ENCODE measurements around the gene PLXNA4. TPM values are rescaled to one million over a fixed set of nuclear protein-coding genes. Genes with fewer than 3 reads are reported as not detected.

Gene PLXNA4
- total and polyA plus RNA-seq, 4 donors, result 0.63 to 4.6 (median 2.1) TPM

GRCh38 chr7:132113536-132114371 lies 462.5 kb downstream of the PLXNA4 start:
- H3K9me3 ChIP-seq (ENCODE audit: control insufficient read depth in 4 of 4, insufficient read depth in 3 of 4, low read length in 3 of 4), result peaks cover 0 to 4% (median 0%) of the 10 kb centered on the region in 4 donors
- no peak for TF ChIP-seq CTCF (IDR thresholded peaks at IDR 0.05; ENCODE audit: control extremely low read depth, extremely low read depth)
- 83 to 85% methylated on average over 21 of the region's 21 CpGs for WGBS, 2 donors
- no peak overlapping the region for H3K9ac ChIP-seq (ENCODE audit: insufficient read depth in 1 of 2, low read length in 2 of 2)
- no peak for ATAC-seq (ENCODE audit: insufficient read depth, low FRiP score)
- no peaks in the 10 kb centered on the region for H3K4me1 ChIP-seq (ENCODE audit: control insufficient read depth in 5 of 5, insufficient read depth in 5 of 5, low read length in 5 of 5)
- H3K36me3 ChIP-seq (ENCODE audit: control insufficient read depth in 4 of 4, insufficient read depth in 4 of 4, low read length in 4 of 4), result no peaks in the 10 kb centered on the region
- H3K27me3 ChIP-seq (ENCODE audit: control insufficient read depth in 3 of 3, insufficient read depth in 3 of 3, low read length in 2 of 3), result no peaks in the 10 kb centered on the region
- DNase-seq, result no peak
- H3K4me3 ChIP-seq, result no peak overlapping the region
- no peak overlapping the region for H3K27ac ChIP-seq (ENCODE audit: low read depth in 1 of 2, low read length in 1 of 2)

- Histone ChIP-seq H3K9ac (ENCODE audit: insufficient read depth in 1 of 2, low read length in 2 of 2) (no peak overlapping the region), H3K4me3 (no peak overlapping the region), H3K27ac (ENCODE audit: low read depth in 1 of 2, low read length in 1 of 2) (no peak overlapping the region), H3K4me1 (ENCODE audit: control insufficient read depth in 5 of 5, insufficient read depth in 5 of 5, low read length in 5 of 5) (no peaks in the 10 kb centered on the region), H3K27me3 (ENCODE audit: control insufficient read depth in 3 of 3, insufficient read depth in 3 of 3, low read length in 2 of 3) (no peaks in the 10 kb centered on the region), H3K36me3 (ENCODE audit: control insufficient read depth in 4 of 4, insufficient read depth in 4 of 4, low read length in 4 of 4) (no peaks in the 10 kb centered on the region), H3K9me3 (ENCODE audit: control insufficient read depth in 4 of 4, insufficient read depth in 3 of 4, low read length in 3 of 4) (peaks cover 0 to 4% (median 0%) of the 10 kb centered on the region in 4 donors)
- ATAC-seq (ENCODE audit: insufficient read depth, low FRiP score), result no peak
- DNase-seq, result peak in 2 of 3 donors; percentile 20 to 21
- no peak for TF ChIP-seq CTCF (IDR thresholded peaks at IDR 0.05; ENCODE audit: control extremely low read depth, extremely low read depth)
- WGBS, 2 donors, result 54 to 64% methylated on average over 4 of the region's 4 CpGs
Observed at GRCh38 chr7:132112657-132113056, 463.6 kb downstream of the PLXNA4 start.

- Histone ChIP-seq H3K9ac (ENCODE audit: insufficient read depth in 1 of 2, low read length in 2 of 2) (no peak overlapping the region), H3K9me3 (ENCODE audit: control insufficient read depth in 4 of 4, insufficient read depth in 3 of 4, low read length in 3 of 4) (peaks cover 0 to 4% (median 0%) of the 10 kb centered on the region in 4 donors), H3K36me3 (ENCODE audit: control insufficient read depth in 4 of 4, insufficient read depth in 4 of 4, low read length in 4 of 4) (no peaks in the 10 kb centered on the region), H3K27me3 (ENCODE audit: control insufficient read depth in 3 of 3, insufficient read depth in 3 of 3, low read length in 2 of 3) (no peaks in the 10 kb centered on the region), H3K4me1 (ENCODE audit: control insufficient read depth in 5 of 5, insufficient read depth in 5 of 5, low read length in 5 of 5) (no peaks in the 10 kb centered on the region), H3K27ac (ENCODE audit: low read depth in 1 of 2, low read length in 1 of 2) (no peak overlapping the region), H3K4me3 (no peak overlapping the region)
- WGBS, 2 donors, result 75 to 76% methylated on average over 2 of the region's 2 CpGs
- no peak for ATAC-seq (ENCODE audit: insufficient read depth, low FRiP score)
- peak in 1 of 3 donors; percentile 6 for DNase-seq
- no peak for TF ChIP-seq CTCF (IDR thresholded peaks at IDR 0.05; ENCODE audit: control extremely low read depth, extremely low read depth)
Observed at GRCh38 chr7:132112106-132112505, 464.2 kb downstream of the PLXNA4 start.
